ENCODE data around the gene VAT1L.

VAT1L gene

DNA sequence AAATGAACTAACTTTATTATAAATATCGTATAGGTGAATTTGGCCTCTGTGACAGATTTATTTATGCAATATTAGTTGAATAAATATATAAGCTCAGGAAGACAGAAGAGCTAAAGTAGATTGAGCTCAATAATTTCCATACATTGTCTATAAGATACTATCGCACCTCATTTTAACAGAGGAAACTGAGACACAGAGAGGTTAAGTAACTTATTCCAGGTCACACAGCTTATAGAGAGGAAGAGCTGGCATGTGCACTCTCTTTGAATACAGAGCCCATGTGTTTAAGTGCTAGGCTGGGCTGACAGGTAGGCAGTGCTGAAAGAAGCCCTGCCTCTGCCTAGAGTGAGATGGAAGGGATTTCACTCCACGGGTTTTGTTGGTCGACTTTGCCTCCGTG lies 48.4 kb downstream of the VAT1L start:
- no peak for DNase-seq

DNA sequence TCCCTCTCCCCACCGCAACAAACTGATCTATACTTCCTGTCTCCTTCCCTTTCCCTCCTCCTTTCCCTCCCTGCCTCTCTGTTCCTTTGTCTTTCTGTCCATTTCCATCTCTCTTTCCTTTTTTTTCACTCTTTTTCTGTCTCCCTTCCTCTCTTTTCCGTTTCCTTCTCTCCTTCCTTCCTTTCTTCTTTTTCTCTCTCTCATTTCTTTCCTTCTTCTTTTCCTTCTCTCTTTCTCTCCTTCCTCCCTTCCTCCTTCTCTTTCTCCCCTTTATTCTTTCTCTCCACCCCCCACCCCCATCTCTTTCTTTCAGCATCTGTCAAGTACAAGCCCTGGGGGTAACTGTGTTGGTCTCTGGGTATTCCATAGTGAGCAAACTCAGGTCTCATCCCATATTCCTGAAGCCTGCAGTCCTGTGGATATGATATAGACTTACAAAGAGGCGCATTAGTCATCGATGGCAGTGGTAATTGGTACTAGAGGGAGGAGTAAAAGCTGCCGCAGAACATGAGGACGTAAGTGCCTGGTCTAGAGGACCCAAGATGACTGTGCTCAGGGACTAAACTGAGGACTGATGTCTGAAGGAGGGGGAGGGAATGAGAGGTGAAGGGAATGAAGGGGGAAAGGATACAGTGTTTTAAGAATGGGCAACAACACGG lies 50.4 kb downstream of the VAT1L start:
- no peak for DNase-seq

DNA sequence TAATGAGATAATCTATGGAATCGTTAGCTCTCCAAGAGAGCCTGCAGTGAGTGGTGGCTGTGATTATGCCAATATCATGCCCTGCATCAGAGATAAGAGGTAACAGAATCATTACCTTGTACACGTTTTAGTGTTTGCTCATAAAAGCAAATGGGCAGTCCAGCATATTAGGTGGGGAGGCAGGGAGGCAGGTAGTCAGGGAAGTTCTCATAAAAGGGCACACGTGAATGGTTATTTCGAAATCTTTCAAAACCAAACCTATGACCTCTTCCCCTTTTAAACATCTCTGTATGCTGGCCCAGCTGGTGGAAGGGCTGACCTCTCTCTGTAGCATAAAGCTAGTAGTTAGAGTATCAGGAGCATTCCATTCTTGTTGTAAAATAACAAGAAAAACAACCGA lies 51.7 kb downstream of the VAT1L start:
- no peak for DNase-seq

DNA sequence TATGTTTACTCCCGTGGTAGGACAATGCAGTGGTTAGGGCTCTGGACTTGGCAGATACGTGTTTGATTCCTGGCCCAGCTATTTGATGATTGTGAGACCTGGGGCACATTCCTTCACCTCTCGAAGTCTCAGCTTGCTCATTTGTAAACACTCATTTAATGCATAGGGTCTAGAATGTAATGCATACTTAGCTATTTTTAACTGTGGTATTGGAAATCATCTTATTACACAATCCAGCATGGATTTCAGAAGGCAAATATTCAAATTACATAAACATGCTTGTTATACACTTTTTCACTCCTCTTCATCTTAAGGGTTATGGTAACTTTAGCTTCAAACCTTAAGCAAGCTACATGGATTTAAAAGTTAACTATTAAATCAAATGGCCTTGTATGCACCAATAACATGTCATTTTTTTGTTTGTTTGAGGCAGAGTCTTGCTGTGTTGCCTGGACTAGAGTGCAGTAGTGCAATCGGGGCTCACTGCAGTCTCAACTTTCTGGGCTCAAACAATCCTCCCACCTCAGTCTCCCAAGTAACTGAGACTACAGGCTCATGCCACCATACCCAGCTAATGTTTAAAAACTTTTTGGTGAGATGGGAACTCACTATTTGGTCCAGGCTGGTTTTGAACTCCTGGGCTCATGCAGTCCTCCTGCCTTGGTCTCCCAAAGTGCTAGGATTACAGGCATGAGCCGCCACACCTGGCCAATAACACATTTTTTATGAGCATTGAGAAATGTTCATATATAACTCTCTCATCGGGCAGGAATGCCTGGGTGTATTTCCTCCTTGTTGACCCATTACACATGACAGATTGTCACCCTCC lies 52.5 kb downstream of the VAT1L start:
- DNase-seq, result no peak

DNA sequence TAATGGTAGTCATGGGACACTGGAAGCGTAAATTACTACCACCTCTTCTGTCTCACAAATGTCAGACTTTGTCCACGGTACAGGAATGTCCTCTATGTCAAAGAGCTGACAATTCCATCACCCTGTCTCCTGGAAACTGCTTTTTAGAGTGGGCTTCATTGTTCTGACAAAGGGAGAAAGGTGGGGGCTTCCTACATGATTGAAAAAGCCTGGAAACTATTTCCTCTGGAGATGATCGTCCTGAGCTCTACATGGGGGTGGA lies 53.1 kb downstream of the VAT1L start:
- no peak for DNase-seq

DNA sequence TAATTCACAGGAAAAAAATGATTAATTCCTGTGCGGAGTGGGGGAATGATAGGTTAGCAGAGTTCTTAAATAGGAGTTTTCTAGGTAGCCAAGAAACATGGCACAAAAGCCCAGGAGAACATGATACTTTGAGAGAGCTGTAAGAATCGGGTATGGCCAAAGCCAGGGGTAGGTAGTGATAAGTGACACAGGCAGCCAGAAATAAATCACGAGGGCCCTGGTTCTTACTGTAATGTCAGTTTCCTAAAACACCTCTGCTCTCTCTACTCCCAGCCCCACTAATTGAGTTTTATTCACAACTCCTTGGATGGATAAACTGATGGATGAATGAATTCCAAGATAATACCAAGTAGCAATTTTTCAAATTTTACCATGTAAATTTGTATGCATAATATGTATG lies 54.1 kb downstream of the VAT1L start:
- DNase-seq, result no peak

DNA sequence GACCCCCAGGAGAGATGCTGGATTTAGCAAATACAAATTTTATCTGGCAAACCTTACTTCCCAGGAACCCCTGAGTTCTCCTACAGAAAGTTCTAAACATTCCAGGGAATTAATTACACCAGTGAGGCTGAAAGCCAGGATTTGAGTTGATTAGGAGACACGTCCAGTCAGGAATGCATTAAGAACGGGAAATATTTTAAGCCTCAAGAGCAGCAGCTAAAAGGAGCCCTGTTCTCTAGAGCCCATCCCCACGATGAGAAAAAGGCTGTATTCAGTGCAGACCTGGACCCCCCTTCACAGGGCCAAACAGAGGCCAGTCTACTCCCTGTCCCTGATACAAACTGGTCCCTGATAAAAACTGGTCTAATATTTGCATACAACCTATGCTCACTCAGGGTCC lies 55.0 kb downstream of the VAT1L start:
- DNase-seq, result no peak

DNA sequence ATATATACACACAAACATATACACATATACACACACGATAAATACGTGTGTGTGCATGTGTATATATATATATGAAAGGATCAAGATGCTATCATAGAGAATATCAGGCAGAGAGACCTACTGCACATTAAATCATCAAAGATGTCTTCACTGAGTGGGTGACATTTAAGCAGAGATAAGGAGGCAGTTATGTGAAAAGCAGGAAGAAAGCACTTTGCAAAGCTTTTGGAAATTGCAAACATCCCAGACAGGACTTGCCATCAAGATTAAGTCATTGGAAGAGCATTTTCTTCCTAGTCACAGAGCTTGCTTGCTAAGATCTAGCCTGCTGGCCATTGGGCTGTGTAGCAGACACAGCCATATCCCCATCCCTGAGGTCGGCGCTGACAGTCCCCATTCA lies 56.4 kb downstream of the VAT1L start:
- DNase-seq, result no peak

DNA sequence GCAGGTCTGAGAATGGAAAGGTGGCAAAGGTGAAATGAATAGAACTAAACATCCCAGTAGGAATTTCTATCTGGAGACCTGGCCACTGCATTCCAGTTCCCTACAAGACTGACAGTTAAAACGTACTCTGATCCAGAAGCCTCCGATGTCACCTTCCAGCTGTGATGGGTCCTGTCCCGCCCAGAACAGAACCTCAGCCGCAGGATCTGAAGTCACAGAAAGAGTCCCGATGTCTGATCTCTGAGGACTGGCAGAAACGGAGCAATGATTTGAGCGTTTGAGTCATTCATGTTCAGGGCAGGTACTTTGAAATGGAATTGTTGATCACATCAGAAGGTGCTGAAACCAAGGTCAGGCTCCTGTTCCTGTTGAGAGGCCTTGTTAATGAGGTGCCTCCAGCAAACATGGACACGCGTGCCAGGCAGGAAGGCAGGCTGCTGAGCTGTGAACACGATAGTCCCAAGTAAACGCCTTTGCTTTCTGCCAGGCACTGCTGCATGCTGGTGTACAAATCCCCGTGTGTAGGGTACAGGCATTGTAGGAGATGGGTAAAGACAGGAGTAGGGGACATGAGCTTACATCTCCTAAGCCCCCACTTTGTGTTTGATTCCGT lies 61.4 kb downstream of the VAT1L start:
- DNase-seq, result no peak

DNA sequence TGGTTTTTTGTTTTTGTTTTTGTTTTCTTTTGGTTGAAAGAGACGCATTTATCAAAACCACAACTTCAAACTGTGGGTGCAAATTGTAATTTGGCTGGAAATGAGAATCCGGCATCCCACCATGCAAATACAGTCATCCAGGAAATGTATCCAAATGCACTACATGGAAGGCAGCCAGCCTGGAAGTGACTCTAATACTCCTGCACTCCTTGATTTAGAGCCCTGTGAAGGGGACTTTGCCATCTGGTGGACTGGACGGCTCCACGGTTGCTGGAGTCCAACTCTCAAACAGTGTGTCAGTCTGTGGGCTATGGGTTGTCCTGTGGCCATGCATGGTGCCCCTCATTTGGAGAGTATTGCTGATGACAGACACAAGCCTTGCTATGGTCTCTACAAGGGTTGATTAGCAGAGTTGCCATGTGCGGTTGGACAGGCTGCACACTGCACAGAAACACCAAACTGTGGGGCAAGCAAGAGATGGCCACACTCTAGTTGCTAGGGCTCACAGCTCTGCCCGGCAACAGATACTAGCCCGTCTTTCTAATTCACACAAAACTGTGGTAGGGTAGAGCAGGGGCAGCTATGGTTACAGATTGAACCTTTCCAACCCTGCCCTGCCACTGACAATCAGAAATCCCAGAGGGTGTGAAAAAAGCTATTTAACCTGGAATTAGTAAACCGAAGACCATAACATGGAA lies 62.4 kb downstream of the VAT1L start:
- DNase-seq, result no peak

DNA sequence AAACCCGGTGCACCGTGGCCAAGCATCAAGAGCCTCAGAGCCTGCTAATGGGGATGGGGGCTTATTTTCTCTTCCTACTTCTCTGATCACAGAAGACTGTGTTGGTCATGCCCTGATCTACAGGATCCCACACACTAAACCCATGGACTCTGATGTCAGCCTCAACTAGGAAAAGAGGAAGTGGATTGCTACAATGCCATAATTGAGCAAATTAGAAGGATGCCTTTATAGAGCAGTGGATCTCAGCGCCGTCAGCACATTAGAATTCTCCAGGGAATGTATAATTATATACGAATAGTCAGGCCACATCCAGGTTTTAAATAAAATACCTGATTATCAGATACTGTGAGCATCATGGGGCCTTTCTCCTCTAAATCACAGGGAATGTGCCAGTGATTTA lies 64.8 kb downstream of the VAT1L start:
- DNase-seq, result no peak

DNA sequence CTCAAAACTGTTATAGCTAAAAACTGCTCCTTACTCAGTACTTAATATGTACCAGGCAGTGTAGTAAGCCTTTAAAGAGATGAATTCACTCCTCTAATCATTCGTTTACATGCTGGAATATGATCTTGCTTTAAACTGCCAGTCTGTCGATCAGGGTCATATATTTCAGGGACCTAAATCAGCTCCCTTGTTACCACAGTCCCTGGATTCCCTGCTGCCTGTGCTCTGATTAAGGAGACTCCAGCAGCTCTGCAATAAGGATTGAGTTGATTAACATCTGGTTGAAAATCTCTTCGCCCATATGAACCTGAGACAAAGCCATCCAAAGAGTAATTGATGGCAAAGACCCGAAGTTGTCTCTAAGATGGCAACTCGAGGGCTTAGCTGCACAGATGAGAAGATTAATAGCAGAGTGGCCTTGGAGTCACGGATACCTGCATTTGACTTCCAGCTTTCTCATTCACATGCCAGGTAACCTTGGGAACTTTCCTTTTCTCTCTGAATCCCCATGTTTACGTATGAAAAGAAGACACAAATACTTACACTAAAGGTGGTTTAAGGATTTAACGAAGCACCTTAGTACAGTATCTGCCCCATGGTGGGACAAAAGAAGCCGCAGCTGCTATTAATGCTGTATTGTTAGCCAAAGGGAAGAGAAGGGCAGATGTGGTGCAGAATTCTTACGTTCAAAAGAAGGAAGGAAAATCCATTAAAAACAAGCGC lies 68.2 kb downstream of the VAT1L start:
- DNase-seq, result no peak

DNA sequence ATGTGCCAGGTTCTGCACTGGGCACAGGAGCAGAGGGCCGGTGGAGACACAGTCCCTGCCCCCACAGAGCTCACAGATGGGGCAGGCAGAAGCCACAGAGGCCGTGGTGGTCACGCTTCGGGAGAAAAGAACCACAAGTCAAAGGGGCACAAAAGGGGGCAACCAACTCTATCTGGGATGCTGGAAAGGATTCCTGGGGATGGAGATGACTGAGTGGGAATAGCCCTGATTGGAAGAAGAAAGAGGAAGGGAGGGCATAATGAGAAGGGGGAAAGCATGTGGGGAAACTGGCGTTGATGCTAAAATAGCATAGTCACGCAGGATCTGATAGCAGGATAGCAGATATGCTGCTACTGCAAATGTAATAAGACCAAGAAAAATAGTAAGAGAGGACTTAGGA lies 69.7 kb downstream of the VAT1L start:
- no peak for DNase-seq

DNA sequence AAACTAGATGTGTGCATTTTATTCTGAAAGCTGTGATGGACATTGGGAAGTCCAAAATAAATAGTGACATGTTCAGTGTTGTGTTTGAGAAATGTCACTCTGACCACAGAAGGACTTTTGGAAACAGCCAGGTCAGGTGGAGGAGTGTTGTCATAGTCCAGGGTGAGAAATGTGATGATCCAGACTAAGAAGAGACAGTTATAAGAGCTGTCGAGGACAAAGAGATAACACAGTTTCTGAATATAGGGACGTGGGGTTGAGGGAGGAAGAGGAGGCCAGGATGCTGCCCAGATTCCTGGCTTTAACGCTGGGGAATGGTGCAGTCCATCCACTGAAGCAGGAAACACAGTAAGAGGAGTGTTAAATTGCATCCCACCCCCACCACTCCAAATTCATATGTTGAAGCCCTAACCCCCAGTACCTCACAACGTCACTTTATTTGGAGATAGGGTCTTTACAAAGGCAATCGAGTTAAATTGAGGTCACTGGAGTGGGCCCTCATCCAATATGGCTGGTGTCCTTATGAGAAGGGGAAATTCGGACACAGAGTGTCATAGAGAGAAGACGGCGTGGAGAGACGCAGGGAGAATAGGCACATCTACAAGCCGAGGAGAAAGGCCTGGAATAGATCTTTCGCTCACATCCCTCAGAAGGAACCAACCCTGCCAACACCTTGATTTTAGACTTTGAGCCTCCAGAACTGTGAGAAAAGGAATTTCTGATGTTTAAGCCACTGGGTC lies 71.3 kb downstream of the VAT1L start:
- DNase-seq, result no peak

DNA sequence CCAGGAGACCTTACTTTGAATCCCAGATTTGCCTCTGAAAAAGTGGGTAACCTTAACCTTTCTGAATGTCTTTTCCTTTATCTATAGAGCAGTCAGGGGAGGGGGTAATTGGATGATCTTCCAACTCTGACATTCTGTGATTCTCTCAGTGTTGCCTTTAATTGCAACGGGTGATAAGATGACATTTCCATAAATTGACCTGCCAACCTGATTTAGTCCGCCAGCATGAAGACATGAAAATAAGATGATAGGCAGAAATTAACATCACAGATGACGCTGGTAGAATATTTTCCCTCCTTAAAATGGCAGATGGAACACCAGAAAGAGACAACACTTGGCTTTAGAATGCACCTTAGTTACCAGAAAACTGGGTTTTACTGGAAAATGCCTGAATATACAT lies 72.6 kb downstream of the VAT1L start:
- no peak for DNase-seq

DNA sequence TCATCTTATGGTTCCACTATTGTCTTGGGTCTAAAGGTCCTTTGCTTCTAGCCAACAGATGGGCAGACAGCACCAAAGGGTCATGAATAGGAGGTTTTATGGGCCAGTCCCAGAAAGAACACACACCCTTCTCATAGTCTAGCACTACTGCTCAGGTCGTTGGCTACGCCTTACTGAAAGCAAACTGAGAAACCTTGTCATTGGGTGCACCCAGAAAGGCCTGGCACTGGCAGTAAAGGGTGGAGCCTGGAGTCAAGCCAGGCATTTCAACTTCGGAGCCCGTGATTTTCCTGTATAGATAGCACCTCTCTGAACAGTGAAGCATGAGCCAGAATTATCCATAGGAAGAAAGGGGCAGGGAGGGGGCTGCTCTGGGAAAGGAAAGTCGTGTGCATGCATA lies 74.9 kb downstream of the VAT1L start:
- DNase-seq, result no peak

DNA sequence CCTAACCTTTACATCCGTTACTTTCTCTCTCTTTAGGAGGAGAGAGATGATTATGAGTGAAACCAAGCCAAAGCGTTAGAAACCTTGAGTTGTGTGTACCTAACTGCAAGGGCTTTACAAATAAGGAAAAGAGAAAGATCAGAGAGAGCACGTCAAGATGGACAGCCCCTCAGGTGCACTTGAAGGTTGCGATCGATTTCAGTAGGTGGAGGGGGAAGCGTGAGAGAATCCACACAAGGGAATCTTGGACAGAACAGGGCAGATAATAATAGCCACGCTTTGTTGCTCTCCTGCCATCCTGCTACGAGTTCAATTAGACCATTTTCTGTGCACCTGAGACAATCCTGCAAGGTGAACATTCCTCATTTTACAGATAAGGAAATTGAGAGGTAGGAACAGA lies 78.4 kb downstream of the VAT1L start:
- no peak for DNase-seq

DNA sequence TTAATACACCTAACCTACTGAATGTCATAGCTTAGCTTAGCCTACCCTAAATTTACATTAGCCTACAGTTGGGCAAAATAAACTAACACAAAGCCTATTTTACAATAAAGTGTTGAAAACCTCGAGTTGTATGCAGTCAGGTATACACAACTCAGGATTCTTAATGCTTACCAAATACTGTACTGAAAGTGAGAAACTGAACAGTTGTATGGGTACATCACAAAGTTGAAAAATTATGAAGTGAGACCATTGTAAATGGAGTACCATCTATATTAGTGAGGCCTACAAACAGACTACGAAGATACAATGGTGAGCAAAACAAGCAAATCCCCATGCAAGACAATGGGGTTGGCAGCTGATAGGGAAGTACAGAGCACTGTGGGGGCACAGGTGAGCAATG lies 79.7 kb downstream of the VAT1L start:
- no peak for DNase-seq

DNA sequence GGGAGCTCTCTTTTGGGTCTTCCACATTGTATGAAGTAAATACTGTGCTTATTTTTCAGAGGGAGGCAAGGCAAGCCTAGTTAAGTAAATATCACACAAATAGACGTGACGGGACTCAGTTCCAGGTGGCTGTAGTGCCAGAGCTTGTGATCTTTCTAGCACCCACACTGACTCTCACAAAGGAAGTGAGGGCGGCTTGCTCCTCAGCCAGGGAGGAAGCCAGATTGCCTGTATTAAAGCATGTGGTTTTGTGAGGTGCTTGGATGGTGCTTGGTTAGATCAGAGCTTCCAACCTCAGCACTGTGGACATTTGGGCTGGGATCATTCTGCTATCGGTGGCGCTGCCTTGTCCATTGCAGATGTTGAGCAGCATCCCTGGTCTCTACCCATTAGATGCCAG lies 80.1 kb downstream of the VAT1L start:
- DNase-seq, result no peak

DNA sequence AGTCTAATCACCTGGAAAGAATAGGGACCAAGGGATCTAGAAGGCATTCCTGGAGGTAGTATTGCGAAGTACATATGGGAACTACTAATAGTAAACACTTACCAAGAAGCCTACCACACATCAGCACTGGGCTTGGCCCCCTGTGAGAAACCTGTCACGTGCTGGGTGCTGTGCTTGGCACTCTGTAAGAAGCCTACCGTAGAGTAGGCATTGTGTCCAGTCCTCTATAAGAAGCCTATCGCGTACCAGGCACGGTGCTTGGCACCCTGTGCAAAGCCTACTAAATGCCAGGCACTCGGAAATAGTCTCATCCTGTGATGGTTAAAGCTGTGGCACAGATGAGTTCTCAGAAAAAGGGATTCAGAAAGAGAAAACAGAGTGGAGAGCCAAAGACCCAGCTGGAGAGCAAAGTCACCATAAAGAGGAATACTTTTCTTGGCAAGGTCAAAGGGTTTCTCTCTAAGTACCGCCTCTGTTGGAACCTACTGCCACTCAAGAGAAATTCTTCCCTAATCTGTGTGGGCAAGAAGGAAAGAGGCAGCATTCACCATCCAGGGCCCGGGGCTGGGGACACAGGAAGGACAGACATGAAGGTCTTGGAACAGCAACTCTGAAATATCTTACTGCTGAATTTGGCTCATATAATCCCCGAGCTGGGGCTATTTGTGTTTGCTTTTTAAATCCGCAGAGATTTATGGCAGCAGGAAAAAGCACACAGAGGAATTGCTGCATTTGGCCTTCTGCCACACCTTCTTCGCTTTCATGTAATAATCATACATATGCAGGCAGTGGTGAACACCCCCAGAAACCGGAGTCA lies 81.8 kb downstream of the VAT1L start:
- no peak for DNase-seq

DNA sequence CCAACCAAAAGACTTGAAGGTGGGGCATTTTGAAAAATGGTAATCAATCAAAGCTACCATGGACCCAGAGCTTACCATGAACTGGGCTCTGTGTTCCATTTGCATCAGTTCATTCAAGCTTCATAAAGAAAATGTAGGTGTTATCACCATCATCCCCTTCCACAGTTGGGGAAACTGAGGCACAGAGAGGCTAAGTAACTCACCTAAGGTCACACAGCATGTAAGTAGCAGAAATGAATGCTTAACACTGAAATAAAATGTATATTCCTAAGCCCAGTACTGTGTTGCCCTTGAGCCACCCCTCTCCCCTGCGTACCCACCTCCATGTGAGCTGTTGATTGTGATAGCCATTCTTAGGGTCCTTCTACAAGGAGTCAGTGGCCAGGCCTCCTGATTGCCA lies 83.6 kb downstream of the VAT1L start:
- no peak for DNase-seq

DNA sequence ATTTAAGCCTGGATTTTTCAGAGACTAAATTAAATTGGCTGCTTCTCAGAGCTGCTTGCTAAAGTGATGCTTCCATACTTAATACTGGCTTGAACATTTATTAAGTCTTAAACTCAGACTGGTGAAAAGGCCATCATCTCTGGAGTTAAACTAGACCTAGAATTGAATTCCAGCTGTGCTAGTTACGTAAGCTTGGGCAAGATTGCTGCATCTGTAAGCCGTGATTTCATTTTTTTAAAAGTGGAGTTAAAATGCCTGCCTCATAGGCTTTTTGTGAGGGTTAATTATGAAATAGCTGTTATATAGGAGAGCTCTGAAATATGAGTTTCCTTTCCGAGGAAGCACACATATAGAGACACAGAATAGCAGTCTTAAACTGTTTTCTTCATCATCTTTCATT lies 84.7 kb downstream of the VAT1L start:
- DNase-seq, result no peak

Measured in activated gamma-delta T cell treated with Interleukin-2 at 50 U/mL for 16 hours (primary cell).